B cell (primary cell): ENCODE measurements around the gene SSTR4. TPM values are rescaled to one million over a fixed set of nuclear protein-coding genes. Genes with fewer than 3 reads are reported as not detected.

Experiments used
- ATAC-seq: fragments of 200-7000 bp; cut with Tn5 transposase; one replicate; pipeline ENCODE4 v1.10.0; 2021; ENCODE audit warnings: low read depth, mild to moderate bottlenecking, moderate number of reproducible peaks, moderate library complexity
- CTCF ChIA-PET: fragments of 350-600 bp; sonication (Branson Sonifier 250); formaldehyde crosslinking; loops from one replicate; lab custom pipeline; 2021; ENCODE audit warnings: antibody characterized with exemption, inconsistent platforms; lab: Charles Lee
- POLR2A ChIA-PET: fragments of 350-600 bp; sonication (Branson Sonifier 250); formaldehyde crosslinking; loops from one replicate; lab custom pipeline; 2021; ENCODE audit warnings: antibody characterized with exemption; lab: Charles Lee
- DNase-seq: peaks from one replicate; pipeline ENCODE4 v3.0.0; 2013
- H2AFZ ChIP-seq: 2 replicates; pipeline ENCODE4 v1.6.1; 2012; ENCODE audit warnings: mild to moderate bottlenecking, low read depth, low read length; ENCODE audit not compliant: insufficient read depth, poor library complexity, severe bottlenecking
- H3K27ac ChIP-seq, 2 donors: 1 replicate in 1 of 2; 2 replicates in 1 of 2; pipeline ENCODE4 v1.5.1; 2012 to 2013; ENCODE audit warnings: low read length in 2 of 2, mild to moderate bottlenecking in 2 of 2, moderate library complexity in 1 of 2
- H3K27me3 ChIP-seq, 4 experiments: fragments of 200-600 bp in 1 of 4; sonication (generic) in 1 of 4; replicated peaks in 1 of 4; 1 replicate in 2 of 4; 2 replicates in 2 of 4; pipeline versions ENCODE4 v1.6.1 to v1.7.0; 2013 to 2016; ENCODE audit warnings: low read length in 3 of 4, mild to moderate bottlenecking in 2 of 4, mixed read lengths in 1 of 4, moderate library complexity in 1 of 4; ENCODE audit not compliant: insufficient read depth in 4 of 4, control insufficient read depth in 3 of 4; ENCODE audit errors: control extremely low read depth in 1 of 4
- H3K36me3 ChIP-seq, 2 experiments: replicated peaks in 1 of 2; 1 replicate in 1 of 2; 2 replicates in 1 of 2; pipeline versions ENCODE4 v1.6.1 to v1.7.1; 2013; ENCODE audit warnings: low read length in 1 of 2; ENCODE audit not compliant: insufficient read depth in 2 of 2, control insufficient read depth in 1 of 2; ENCODE audit errors: control extremely low read depth in 1 of 2, extremely low read depth in 1 of 2
- H3K4me1 ChIP-seq, 2 donors: fragments of 200-600 bp in 1 of 2; sonication (generic) in 1 of 2; 1 replicate in 1 of 2; 2 replicates in 1 of 2; pipeline versions ENCODE4 v1.5.1 to v1.6.1; 2013 to 2017; ENCODE audit warnings: low read length in 2 of 2; ENCODE audit not compliant: control insufficient read depth in 2 of 2, insufficient read depth in 2 of 2
- H3K4me2 ChIP-seq: replicated peaks from 2 replicates; pipeline ENCODE3; 2012; ENCODE audit warnings: mild to moderate bottlenecking, low read depth, low read length; ENCODE audit not compliant: poor library complexity, severe bottlenecking
- H3K4me3 ChIP-seq, 5 experiments: fragments of 200-600 bp in 1 of 5; sonication (generic) in 1 of 5; 1 replicate in 3 of 5; 2 replicates in 2 of 5; pipeline versions ENCODE4 v1.5.1 to v1.7.0; 2011 to 2016; ENCODE audit warnings: low read length in 4 of 5, mild to moderate bottlenecking in 4 of 5, low read depth in 2 of 5, control low read depth in 1 of 5, moderate library complexity in 1 of 5; ENCODE audit not compliant: insufficient read depth in 1 of 5; ENCODE audit errors: control extremely low read depth in 1 of 5, extremely low read depth in 1 of 5
- H3K79me2 ChIP-seq: fragments of 200-600 bp; sonication (generic); one replicate; pipeline ENCODE4 v1.6.0; 2016; ENCODE audit warnings: low read length; ENCODE audit not compliant: control insufficient read depth, insufficient read depth
- H3K9ac ChIP-seq: fragments of 200-600 bp; sonication (generic); 2 replicates; pipeline ENCODE4 v1.6.1; 2017; ENCODE audit warnings: mild to moderate bottlenecking, low read length, moderate library complexity
- H3K9me3 ChIP-seq, 3 donors: one replicate each; pipeline versions ENCODE4 v1.6.1 to v1.7.1; 2013; ENCODE audit warnings: low read length in 2 of 3; ENCODE audit not compliant: control insufficient read depth in 2 of 3, insufficient read depth in 1 of 3; ENCODE audit errors: control extremely low read depth in 1 of 3
- H4K20me1 ChIP-seq: 2 replicates; pipeline ENCODE4 v1.6.0; 2012; ENCODE audit warnings: mild to moderate bottlenecking, low read length; ENCODE audit not compliant: insufficient read depth, control insufficient read depth, poor library complexity, severe bottlenecking
- H3K27ac Mint-ChIP-seq: one replicate; pipeline ENCODE4 v1.8.0; 2021; ENCODE audit warnings: mixed read lengths
- H3K27me3 Mint-ChIP-seq: one replicate; pipeline ENCODE4 v1.8.0; 2021; ENCODE audit warnings: mixed read lengths
- H3K4me1 Mint-ChIP-seq: one replicate; pipeline ENCODE4 v1.8.0; 2021; ENCODE audit warnings: mixed read lengths
- H3K4me3 Mint-ChIP-seq: one replicate; pipeline ENCODE4 v1.8.0; 2021; ENCODE audit warnings: mixed read lengths
- H3K9me3 Mint-ChIP-seq: one replicate; pipeline ENCODE4 v1.8.0; 2022; ENCODE audit warnings: mixed read lengths; ENCODE audit not compliant: insufficient read depth
- EZH2 ChIP-seq: IDR thresholded peaks from 2 replicates; pipeline ENCODE4 v1.6.1; 2012; ENCODE audit warnings: borderline replicate concordance, low read depth, mild to moderate bottlenecking, moderate library complexity, low read length; ENCODE audit not compliant: insufficient read depth, poor library complexity, severe bottlenecking
- WGBS: methylation state at CpG from one replicate; pipeline ENCODE4 v1.1.5; 2013; ENCODE audit warnings: missing lambda C conversion rate; ENCODE audit not compliant: insufficient coverage; 5-methylcytosine and 5-hydroxymethylcytosine counted together
- intact Hi-C: fragments of 100-400 bp; cut with micrococcal nuclease; formaldehyde crosslinking; loops from one replicate; pipeline ENCODE4 v1.10.0; 2022
- polyA plus RNA-seq: library from polyadenylated mRNA; depleted of rRNA; stranded (reverse); fragments of >200 nt; gene quantifications from 2 replicates; pipeline ENCODE4 v1.2.3, GENCODE V29; 2012
- total RNA-seq, 2 donors: library from RNA; stranded (reverse); fragments of 120-200 nt in 1 of 2; gene quantifications; 1 replicate in 1 of 2; 2 replicates in 1 of 2; pipeline versions ENCODE4 v1.2.3 to v1.2.4, GENCODE V29; 2013 to 2022
- TF ChIP-seq, protein P1 (sequence below): fragments of 200-600 bp; IDR thresholded peaks from one replicate; pipeline ENCODE4 v1.8.0; 2022; ENCODE audit warnings: antibody characterized with exemption, mild to moderate bottlenecking

SSTR4 gene
- total and polyA plus RNA-seq, 2 donors (not counting 1 experiment from before 2014, with no cell fraction given), result not detected

GRCh38 chr20:23027721-23028120 lies 7.4 kb upstream of the SSTR4 start:
- POLR2A ChIA-PET, result no interaction called here
- Histone ChIP-seq H3K9ac (no peak overlapping the region), H3K9me3 (no peaks in the 10 kb centered on the region), H3K4me1 (no peaks in the 10 kb centered on the region), H3K4me2 (no peak overlapping the region), H3K27me3 (no peaks in the 10 kb centered on the region), H2AFZ (no peak overlapping the region), H3K4me3 (no peak overlapping the region), H4K20me1 (no peaks in the 10 kb centered on the region), H3K27ac (no peak overlapping the region), H3K36me3 (no peaks in the 10 kb centered on the region), H3K79me2 (no peaks in the 10 kb centered on the region)
- no peaks in the 10 kb centered on the region for H3K9me3 Mint-ChIP-seq
- TF ChIP-seq, protein P1, sequence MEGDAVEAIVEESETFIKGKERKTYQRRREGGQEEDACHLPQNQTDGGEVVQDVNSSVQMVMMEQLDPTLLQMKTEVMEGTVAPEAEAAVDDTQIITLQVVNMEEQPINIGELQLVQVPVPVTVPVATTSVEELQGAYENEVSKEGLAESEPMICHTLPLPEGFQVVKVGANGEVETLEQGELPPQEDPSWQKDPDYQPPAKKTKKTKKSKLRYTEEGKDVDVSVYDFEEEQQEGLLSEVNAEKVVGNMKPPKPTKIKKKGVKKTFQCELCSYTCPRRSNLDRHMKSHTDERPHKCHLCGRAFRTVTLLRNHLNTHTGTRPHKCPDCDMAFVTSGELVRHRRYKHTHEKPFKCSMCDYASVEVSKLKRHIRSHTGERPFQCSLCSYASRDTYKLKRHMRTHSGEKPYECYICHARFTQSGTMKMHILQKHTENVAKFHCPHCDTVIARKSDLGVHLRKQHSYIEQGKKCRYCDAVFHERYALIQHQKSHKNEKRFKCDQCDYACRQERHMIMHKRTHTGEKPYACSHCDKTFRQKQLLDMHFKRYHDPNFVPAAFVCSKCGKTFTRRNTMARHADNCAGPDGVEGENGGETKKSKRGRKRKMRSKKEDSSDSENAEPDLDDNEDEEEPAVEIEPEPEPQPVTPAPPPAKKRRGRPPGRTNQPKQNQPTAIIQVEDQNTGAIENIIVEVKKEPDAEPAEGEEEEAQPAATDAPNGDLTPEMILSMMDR, result no peak
- TF ChIP-seq EZH2, result no peak
- no peak for ATAC-seq
- no peak for DNase-seq
- H3K4me3 Mint-ChIP-seq, result no peak overlapping the region
- CTCF ChIA-PET, result no interaction called here
- H3K27ac Mint-ChIP-seq, result no peak overlapping the region
- 0% methylated on average over 1 of the region's 1 CpG for WGBS
- intact Hi-C loops, result no loop called here
- no peaks in the 10 kb centered on the region for H3K4me1 Mint-ChIP-seq
- H3K27me3 Mint-ChIP-seq, result peaks cover 6% of the 10 kb centered on the region

GRCh38 chr20:23028392-23028791 lies 6.7 kb upstream of the SSTR4 start:
- no peaks in the 10 kb centered on the region for H3K36me3 ChIP-seq
- TF ChIP-seq, protein P1, result no peak
- no peak for TF ChIP-seq EZH2
- ChIA-PET POLR2A (no interaction called here), CTCF (no interaction called here)
- 67% methylated on average over 1 of the region's 3 CpGs for WGBS
- H3K4me3 ChIP-seq, result no peak overlapping the region
- no peak overlapping the region for H3K9ac ChIP-seq
- intact Hi-C loops, result no loop called here
- Mint-ChIP-seq H3K4me3 (no peak overlapping the region), H3K9me3 (no peaks in the 10 kb centered on the region), H3K27ac (no peak overlapping the region), H3K27me3 (peaks cover 9% of the 10 kb centered on the region), H3K4me1 (no peaks in the 10 kb centered on the region)
- H3K27me3 ChIP-seq, result no peaks in the 10 kb centered on the region
- no peak overlapping the region for H3K27ac ChIP-seq
- no peak overlapping the region for H3K4me2 ChIP-seq
- no peak for ATAC-seq
- no peaks in the 10 kb centered on the region for H3K79me2 ChIP-seq
- no peak for DNase-seq
- no peaks in the 10 kb centered on the region for H4K20me1 ChIP-seq
- H3K9me3 ChIP-seq, result no peaks in the 10 kb centered on the region
- no peak overlapping the region for H2AFZ ChIP-seq
- H3K4me1 ChIP-seq, result no peaks in the 10 kb centered on the region
